Right lobe of liver (tissue), 6 donors: Measurements from ENCODE around the gene C10orf71. TPM values are rescaled to one million over a fixed set of nuclear protein-coding genes. Genes with fewer than 3 reads are reported as not detected.

Experiments
- ATAC-seq, 4 donors: fragments of 200-7000 bp; cut with Tn5 transposase; one replicate each; pipeline ENCODE4 v1.9.1; 2020; ENCODE audit warnings: mild to moderate bottlenecking in 4 of 4, moderate library complexity in 4 of 4
- DNase-seq, 3 donors: peaks; one replicate each; pipeline ENCODE4 v3.0.0-alpha.2; 2020
- H3K27ac ChIP-seq, 3 donors: fragments of 200-600 bp; one replicate each; pipeline ENCODE4 v1.8.0; 2022
- H3K27me3 ChIP-seq, 2 donors: fragments of 200-600 bp; one replicate each; pipeline ENCODE4 v1.8.0; 2022
- H3K36me3 ChIP-seq, 4 donors: fragments of 200-600 bp; sonication (generic) in 1 of 4; one replicate each; pipeline versions ENCODE4 v1.5.1 to v1.8.0; 2017 to 2022; ENCODE audit warnings: control low read depth in 1 of 4
- H3K4me1 ChIP-seq, 4 donors: fragments of 200-600 bp; sonication (generic) in 1 of 4; one replicate each; pipeline versions ENCODE4 v1.5.1 to v1.8.0; 2017 to 2022; ENCODE audit warnings: control low read depth in 1 of 4
- H3K4me3 ChIP-seq, 3 donors: fragments of 200-600 bp; one replicate each; pipeline ENCODE4 v1.8.0; 2022
- H3K9me3 ChIP-seq, 4 donors: fragments of 200-600 bp; sonication (generic) in 1 of 4; one replicate each; pipeline versions ENCODE4 v1.5.1 to v1.8.0; 2017 to 2022; ENCODE audit warnings: control low read depth in 1 of 4
- POLR2A ChIP-seq: fragments of 450-650 bp; IDR thresholded peaks from one replicate; pipeline ENCODE4 v1.6.1; 2017; ENCODE audit warnings: antibody characterized with exemption, mild to moderate bottlenecking
- WGBS: methylation state at CpG from one replicate; pipeline ENCODE4 v1.1.6; 2018; ENCODE audit warnings: low coverage, low lambda C conversion rate; ENCODE audit not compliant: insufficient coverage; ENCODE audit errors: missing lambda C conversion rate; 5-methylcytosine and 5-hydroxymethylcytosine counted together
- intact Hi-C, 2 donors: fragments of 100-400 bp; cut with DNase I; formaldehyde crosslinking; loops; one replicate each; pipeline versions ENCODE4 v1.11.2 to v1.14.1; 2022
- total RNA-seq, 6 experiments: library from RNA; depleted of rRNA in 2 of 6; stranded (reverse); fragments of >200 nt in 2 of 6; fragmentation: NEBNext Ultra II Directional in 3 of 6; extraction: Animal tissue kit (Norgen Biotek cat#: 25700) in 3 of 6; gene quantifications; one replicate each; pipeline versions ENCODE4 v1.1.0 to v1.2.4, GENCODE V29; 2016 to 2023
- TF ChIP-seq, protein P1 (sequence below), 4 donors: fragments of 200-600 bp in 3 of 4; fragments of 450-650 bp in 1 of 4; IDR thresholded peaks; one replicate each; pipeline versions ENCODE4 v1.5.1 to v1.8.0; 2016 to 2022; ENCODE audit warnings: antibody characterized with exemption in 4 of 4, mild to moderate bottlenecking in 2 of 4
- donor health status: DM: no; HTN: yes; CAD: no.
- donor health status: DM: no; HTN: no; CAD: no.
- donor health status: DM: no; HTN: no; CAD: no.
- donor health status: DM: no; HTN: yes; CAD: no.
- donor health status: DM: no; HTN: yes; CAD: no.

C10orf71 gene
- total RNA-seq, 6 experiments from 2014 or later, result 0.04 to 0.12 TPM; not detected in 4

DNA sequence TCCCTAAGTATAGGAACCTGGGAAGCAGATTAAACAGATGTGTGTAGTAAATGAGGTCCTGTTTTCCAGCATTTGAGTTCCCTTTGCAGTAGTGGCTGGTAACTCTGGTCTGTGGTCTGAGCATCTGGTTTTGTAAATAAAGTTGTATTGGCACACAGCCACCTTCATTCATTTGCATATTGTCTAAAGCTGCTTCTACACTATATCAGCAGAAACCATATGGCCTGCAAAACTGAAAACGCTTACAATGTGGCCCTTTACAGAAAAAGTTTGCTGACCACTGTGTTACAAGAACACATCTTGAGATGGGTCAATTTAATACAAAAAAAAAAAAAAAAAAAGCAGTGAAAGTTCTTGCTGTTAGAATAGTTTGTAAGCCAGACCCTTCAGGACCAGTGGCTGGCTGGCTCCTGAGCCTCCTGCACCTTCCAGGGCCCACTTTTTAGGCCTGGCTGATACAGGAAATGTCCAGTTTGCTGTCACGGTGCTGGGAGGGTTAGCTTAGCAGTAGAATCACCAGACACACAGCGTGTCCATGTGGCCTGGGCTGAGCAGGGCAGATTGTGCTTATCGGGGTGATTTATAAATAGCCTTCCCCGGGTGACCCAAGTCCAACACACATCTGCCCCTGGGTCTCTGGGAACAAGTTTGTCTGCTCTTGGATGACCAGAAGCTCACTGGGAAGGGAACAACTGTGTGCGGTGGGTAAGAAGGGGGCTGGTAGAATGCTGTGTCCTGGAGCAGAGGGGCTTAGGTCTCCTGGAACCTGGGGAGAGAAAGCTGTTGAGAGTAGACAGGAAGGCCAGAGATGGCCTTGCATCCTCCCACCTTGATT lies 1.4 kb downstream of the C10orf71 start:
- H3K36me3 ChIP-seq, result no peaks in the 10 kb centered on the region
- DNase-seq (no peak), ATAC-seq (peak; percentile 55 to 78 (median 72))
- H3K9me3 ChIP-seq, result no peaks in the 10 kb centered on the region
- no peaks in the 10 kb centered on the region for H3K27me3 ChIP-seq
- no peak overlapping the region for H3K4me3 ChIP-seq
- no peaks in the 10 kb centered on the region for H3K4me1 ChIP-seq
- H3K27ac ChIP-seq, result no peak overlapping the region
- WGBS, result 62% methylated on average over 5 of the region's 6 CpGs
- TF ChIP-seq POLR2A, result no peak
- TF ChIP-seq, protein P1, sequence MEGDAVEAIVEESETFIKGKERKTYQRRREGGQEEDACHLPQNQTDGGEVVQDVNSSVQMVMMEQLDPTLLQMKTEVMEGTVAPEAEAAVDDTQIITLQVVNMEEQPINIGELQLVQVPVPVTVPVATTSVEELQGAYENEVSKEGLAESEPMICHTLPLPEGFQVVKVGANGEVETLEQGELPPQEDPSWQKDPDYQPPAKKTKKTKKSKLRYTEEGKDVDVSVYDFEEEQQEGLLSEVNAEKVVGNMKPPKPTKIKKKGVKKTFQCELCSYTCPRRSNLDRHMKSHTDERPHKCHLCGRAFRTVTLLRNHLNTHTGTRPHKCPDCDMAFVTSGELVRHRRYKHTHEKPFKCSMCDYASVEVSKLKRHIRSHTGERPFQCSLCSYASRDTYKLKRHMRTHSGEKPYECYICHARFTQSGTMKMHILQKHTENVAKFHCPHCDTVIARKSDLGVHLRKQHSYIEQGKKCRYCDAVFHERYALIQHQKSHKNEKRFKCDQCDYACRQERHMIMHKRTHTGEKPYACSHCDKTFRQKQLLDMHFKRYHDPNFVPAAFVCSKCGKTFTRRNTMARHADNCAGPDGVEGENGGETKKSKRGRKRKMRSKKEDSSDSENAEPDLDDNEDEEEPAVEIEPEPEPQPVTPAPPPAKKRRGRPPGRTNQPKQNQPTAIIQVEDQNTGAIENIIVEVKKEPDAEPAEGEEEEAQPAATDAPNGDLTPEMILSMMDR (IDR thresholded peaks at IDR 0.05), result no peak
- intact Hi-C loops, result no loop called here

DNA sequence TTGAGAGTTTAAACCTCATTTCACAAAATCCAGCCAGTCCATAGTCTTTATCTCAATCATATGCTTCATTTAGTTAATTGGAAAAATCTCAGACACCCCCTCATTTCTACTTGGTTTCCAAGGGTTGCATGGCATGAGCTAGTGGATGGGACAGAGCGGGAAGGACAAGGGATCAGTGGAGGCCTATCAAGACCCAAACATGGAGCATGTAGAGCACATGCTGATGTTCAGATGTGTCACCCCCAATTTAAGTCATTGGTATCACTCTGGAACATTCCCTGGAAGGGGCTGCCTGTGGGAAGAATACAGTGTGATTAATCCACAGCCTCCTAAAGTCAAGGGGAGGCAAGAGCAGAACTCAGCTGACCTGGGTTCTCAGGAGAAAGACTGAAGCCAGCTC lies 2.3 kb downstream of the C10orf71 start:
- ATAC-seq (no peak), DNase-seq (no peak)
- H3K4me1 ChIP-seq, result no peaks in the 10 kb centered on the region
- no peaks in the 10 kb centered on the region for H3K36me3 ChIP-seq
- 67% methylated on average over 1 of the region's 1 CpG for WGBS
- no peaks in the 10 kb centered on the region for H3K27me3 ChIP-seq
- H3K9me3 ChIP-seq, result no peaks in the 10 kb centered on the region
- TF ChIP-seq POLR2A, result no peak
- TF ChIP-seq, protein P1 (IDR thresholded peaks at IDR 0.05), result no peak
- no peak overlapping the region for H3K4me3 ChIP-seq
- intact Hi-C loops, result no loop called here
- H3K27ac ChIP-seq, result no peak overlapping the region

DNA sequence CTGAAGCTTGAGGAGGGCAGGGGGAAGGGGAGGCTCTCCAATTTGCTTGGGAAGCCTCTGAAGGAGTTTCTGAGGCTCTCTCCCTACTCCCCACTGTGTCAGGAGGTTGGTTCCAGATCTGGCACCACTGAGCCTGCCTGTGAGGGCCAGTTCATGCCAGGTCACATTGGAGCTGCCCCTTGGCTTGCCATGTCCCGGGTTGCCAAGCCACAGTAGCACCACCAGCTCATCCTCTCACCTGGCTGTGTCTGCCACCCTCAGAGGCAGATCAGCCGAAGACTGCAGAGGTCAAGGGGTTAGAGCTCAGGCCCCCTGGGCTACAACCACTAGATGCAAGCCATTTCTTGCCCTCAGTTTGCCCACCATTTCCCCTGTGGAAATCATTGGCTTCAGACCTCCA lies 3.1 kb downstream of the C10orf71 start:
- no CpG with 5 or more reads among the region's 2 CpGs for WGBS
- DNase-seq, result no peak
- TF ChIP-seq POLR2A, result no peak
- TF ChIP-seq, protein P1 (IDR thresholded peaks at IDR 0.05), result no peak
- Histone ChIP-seq H3K27me3 (no peaks in the 10 kb centered on the region), H3K4me1 (no peaks in the 10 kb centered on the region), H3K27ac (no peak overlapping the region), H3K36me3 (no peaks in the 10 kb centered on the region), H3K9me3 (no peaks in the 10 kb centered on the region), H3K4me3 (no peak overlapping the region)
- intact Hi-C loops, result no loop called here
- ATAC-seq, result no peak

- H3K27ac ChIP-seq, result no peak overlapping the region
- DNase-seq (no peak), ATAC-seq (no peak)
- H3K36me3 ChIP-seq, result no peaks in the 10 kb centered on the region
- TF ChIP-seq POLR2A, result no peak
- TF ChIP-seq, protein P1 (IDR thresholded peaks at IDR 0.05), result no peak
- H3K9me3 ChIP-seq, result no peaks in the 10 kb centered on the region
- no peak overlapping the region for H3K4me3 ChIP-seq
- no CpG with 5 or more reads among the region's 1 CpG for WGBS
- no peaks in the 10 kb centered on the region for H3K4me1 ChIP-seq
- H3K27me3 ChIP-seq, result no peaks in the 10 kb centered on the region
- intact Hi-C loops, result no loop called here
Observed at GRCh38 chr10:49303711-49304110, 4.7 kb downstream of the C10orf71 start.
